Measurements from ENCODE around the gene NPHP1. TPM values are rescaled to one million over a fixed set of nuclear protein-coding genes. Genes with fewer than 3 reads are reported as not detected.
"Not testable (repeated sequence)": the region's sequence is repeated elsewhere in the genome, so short reads cannot be mapped to it uniquely, and the experiment has no call there.

The NPHP1 gene
- total and polyA plus RNA-seq, 7 donors: 2.4 to 17.7 (median 10.3) TPM

DNA sequence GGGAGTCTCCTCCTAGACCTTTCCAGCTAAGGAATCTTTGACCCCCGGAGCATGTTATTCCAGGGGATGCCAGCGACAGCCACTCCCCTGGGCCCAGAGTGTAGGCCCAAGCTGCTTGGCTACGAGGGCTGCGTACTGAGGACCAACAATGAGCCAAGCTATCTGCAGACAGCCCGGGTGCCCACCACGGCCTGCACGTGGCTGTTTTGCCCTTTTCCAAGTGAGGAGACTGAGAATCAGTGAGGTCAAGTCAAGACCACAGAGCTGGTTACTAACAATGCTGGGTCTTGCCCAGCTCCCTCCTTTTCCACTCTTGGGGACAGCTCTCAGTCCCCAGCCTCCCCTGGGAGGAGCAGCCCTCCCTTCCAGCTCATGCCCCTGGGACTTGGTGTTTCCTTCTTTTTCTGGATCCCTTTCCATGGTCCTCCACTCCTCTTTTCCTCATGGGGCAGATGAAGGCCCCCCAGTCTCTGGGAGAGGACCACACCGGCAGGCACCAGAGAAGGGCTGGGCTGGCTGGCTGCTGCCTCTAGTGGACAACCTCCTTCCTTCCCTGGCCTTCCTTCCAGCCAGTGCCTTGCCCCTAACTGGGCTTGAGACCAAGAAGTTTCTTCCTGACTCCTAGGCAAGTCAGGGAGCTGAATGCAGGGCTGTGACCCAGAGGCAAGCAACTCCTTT is 88.6 kb downstream of the NPHP1 start:
- DNase-seq (peak in 1 of 2 donors; percentile 40), ATAC-seq (peak; percentile 47 to 74 (median 68))
- TF ChIP-seq, protein P1, sequence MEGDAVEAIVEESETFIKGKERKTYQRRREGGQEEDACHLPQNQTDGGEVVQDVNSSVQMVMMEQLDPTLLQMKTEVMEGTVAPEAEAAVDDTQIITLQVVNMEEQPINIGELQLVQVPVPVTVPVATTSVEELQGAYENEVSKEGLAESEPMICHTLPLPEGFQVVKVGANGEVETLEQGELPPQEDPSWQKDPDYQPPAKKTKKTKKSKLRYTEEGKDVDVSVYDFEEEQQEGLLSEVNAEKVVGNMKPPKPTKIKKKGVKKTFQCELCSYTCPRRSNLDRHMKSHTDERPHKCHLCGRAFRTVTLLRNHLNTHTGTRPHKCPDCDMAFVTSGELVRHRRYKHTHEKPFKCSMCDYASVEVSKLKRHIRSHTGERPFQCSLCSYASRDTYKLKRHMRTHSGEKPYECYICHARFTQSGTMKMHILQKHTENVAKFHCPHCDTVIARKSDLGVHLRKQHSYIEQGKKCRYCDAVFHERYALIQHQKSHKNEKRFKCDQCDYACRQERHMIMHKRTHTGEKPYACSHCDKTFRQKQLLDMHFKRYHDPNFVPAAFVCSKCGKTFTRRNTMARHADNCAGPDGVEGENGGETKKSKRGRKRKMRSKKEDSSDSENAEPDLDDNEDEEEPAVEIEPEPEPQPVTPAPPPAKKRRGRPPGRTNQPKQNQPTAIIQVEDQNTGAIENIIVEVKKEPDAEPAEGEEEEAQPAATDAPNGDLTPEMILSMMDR (IDR thresholded peaks at IDR 0.05): peak; percentile 41
- no peaks in the 10 kb centered on the region for H3K4me1 ChIP-seq
- H3K9me3 ChIP-seq: no peaks in the 10 kb centered on the region
- peaks cover 0 to 36% (median 8%) of the 10 kb centered on the region in 3 donors for H3K27me3 ChIP-seq (ENCODE audit: insufficient read depth in 3 of 3, low read length in 2 of 3)
- 11 to 13% (median 12%) methylated on average over 8 of the region's 8 CpGs for WGBS, 3 donors
- intact Hi-C loops (cut with DNase I): no loop called here
- H3K4me3 ChIP-seq: peak overlapping the region; percentile 58
- H3K36me3 ChIP-seq (ENCODE audit: insufficient read depth in 1 of 2, low read depth in 1 of 2): no peaks in the 10 kb centered on the region
- H3K27ac ChIP-seq: no peak overlapping the region

DNA sequence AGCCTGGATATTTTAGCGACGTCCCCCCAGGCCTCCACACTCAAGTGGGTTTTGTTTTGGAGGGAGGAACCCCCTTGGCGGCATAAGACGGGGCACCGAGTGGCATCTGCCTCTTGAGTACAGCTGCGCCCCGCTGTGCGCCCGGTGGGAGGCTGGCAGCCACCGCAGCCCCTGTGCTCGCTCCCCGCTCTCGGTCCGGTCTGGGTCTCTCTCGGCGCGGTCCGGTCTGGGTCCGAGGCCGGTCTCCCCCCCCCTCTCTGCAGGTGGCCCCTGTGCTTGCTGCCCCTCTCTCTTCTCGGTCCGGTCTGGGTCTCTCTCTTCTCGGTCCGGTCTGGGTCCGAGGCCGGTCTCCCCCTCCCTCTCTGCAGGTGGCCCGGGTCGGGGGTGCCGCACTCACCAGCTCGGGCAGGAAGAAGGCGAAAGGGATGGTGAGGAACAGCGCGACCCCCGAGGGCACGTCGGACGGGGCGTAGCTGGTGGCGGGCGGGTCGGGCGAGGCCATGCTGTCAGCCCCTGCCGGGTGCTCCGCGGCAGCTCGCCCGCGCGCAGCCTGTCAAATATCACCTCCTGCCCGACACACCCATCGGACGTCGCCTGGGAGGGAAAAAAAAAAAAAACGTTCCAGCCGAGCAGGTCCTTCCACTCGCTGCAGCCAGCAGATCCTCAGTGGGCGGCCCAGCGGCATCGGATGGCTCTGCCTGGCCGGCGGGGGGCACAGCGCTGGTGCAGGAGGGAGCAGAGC is 89.4 kb downstream of the NPHP1 start, which contains the start of gene MALL:
Gene MALL, minus strand, starts transcription at position 532 of the 742 bp plus-strand sequence. Its CDS starts 30 bp downstream, at position 502.
- Histone ChIP-seq H3K4me1 (no peaks in the 10 kb centered on the region), H3K36me3 (ENCODE audit: insufficient read depth in 1 of 2, low read depth in 1 of 2) (no peaks in the 10 kb centered on the region), H3K27ac (no peak within 1 kb of the TSS), H3K27me3 (ENCODE audit: insufficient read depth in 3 of 3, low read length in 2 of 3) (peaks cover 0 to 36% (median 8%) of the 10 kb centered on the region in 3 donors), H3K4me3 (peak within 1 kb of the TSS; percentile 58), H3K9me3 (no peaks in the 10 kb centered on the region)
- WGBS, 3 donors: 3 to 4% (median 3%) methylated on average over 45 to 62 of the region's 62 CpGs
- TF ChIP-seq, protein P1 (IDR thresholded peaks at IDR 0.05): no peak
- intact Hi-C loops (cut with DNase I): no loop called here
- DNase-seq (no peak), ATAC-seq (peak; percentile 32 to 59 (median 37))

DNA sequence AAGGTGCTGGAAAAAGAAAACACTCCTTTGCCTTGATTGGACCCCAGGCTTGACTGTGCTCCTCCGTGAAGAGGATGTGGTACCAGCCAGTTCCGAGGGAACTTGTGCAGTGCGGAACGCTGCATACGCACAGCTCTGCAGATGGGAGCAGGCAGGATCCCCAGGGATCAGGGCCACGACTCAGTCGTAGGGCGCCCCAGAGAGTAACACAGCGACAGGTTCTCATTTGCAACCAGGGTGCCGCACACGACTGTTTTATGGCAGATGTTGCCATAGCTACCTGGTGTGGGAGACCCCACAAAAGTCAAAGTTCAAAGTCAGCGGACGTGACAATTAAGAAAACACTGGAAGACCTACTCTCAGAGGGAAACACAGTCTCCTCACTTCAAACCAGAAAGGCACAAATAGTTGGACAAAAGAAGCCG is 90.0 kb downstream of the NPHP1 start:
- no peak for ATAC-seq
- DNase-seq: no peak
- H3K9me3 ChIP-seq: no peaks in the 10 kb centered on the region
- H3K36me3 ChIP-seq (ENCODE audit: insufficient read depth in 1 of 2, low read depth in 1 of 2): no peaks in the 10 kb centered on the region
- H3K4me1 ChIP-seq: no peaks in the 10 kb centered on the region
- intact Hi-C loops (cut with DNase I): no loop called here
- H3K27me3 ChIP-seq (ENCODE audit: insufficient read depth in 3 of 3, low read length in 2 of 3): peaks cover 0 to 36% (median 8%) of the 10 kb centered on the region in 3 donors
- H3K27ac ChIP-seq: no peak overlapping the region
- H3K4me3 ChIP-seq: peak overlapping the region; percentile 58
- WGBS, 3 donors: 62 to 71% (median 66%) methylated on average over 14 of the region's 14 CpGs
- TF ChIP-seq, protein P1 (IDR thresholded peaks at IDR 0.05): no peak

DNA sequence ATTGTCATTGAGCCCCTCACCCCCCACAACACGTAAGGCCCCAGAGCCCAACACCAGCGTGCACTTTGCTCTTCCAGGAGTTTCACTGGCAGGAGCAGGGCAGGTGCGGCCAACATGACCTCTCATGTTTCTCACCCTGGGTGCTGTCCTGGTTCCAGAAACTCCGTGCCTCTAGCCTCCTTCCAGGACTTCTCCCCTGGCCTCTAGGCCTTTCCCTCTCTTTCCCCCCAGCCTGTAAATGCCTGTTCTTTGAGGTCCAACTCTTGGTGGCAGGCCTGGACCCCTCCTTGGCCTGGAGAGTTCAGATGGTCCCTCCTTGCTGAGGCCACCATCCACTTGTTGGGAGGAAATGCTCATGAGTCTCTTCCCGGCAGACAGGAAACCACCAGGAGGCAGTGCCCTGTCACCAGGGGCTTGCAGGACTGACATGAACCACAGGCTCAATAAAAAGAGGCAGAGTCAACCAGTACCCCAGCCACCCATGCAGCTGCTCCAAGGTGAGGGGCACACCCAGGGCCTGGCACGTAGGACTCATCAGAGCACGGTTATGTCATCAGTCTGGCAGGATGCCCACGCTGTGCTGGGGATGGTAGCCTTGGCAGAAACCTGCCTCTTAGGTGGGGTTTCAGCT is 90.7 kb downstream of the NPHP1 start:
- intact Hi-C loops (cut with DNase I): no loop called here
- Histone ChIP-seq H3K4me1 (no peaks in the 10 kb centered on the region), H3K27me3 (ENCODE audit: insufficient read depth in 3 of 3, low read length in 2 of 3) (peaks cover 0 to 36% (median 8%) of the 10 kb centered on the region in 3 donors), H3K27ac (peak overlapping the region; percentile 2), H3K9me3 (no peaks in the 10 kb centered on the region), H3K4me3 (peak overlapping the region; percentile 58), H3K36me3 (ENCODE audit: insufficient read depth in 1 of 2, low read depth in 1 of 2) (no peaks in the 10 kb centered on the region)
- ATAC-seq (peak in 2 of 4 donors; percentile 26 to 34), DNase-seq (peak in 1 of 2 donors; percentile 29)
- TF ChIP-seq, protein P1 (IDR thresholded peaks at IDR 0.05): no peak
- 52 to 63% (median 57%) methylated on average over 8 of the region's 8 CpGs for WGBS, 3 donors

DNA sequence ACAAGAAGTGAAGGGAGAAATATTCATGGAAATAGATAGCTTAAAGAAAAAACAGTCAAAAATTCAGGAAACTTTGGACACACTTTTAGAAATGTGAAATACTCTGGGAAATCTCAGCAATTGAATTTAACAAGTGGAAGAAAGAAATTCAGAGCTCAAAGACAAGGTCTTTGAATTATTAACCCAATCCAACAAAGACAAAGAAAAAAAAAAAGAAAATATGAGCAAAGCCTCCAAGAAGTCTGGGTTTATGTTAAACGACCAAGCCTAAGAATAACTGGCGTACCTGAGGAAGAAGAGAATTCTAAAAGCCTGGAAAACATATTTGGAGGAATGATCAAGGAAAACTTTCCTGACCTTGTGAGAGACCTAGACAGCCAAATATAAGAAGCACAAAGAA is 96.5 kb downstream of the NPHP1 start:
- WGBS, 3 donors: 89 to 96% (median 90%) methylated on average over 2 of the region's 2 CpGs
- H3K4me1 ChIP-seq; H3K36me3 ChIP-seq (ENCODE audit: insufficient read depth in 1 of 2, low read depth in 1 of 2); H3K9me3 ChIP-seq; intact Hi-C loops (cut with DNase I); H3K4me3 ChIP-seq; DNase-seq; H3K27me3 ChIP-seq (ENCODE audit: insufficient read depth in 3 of 3, low read length in 2 of 3); ATAC-seq; H3K27ac ChIP-seq: not testable (repeated sequence)
